Stimulated activated CD4-positive, alpha-beta T cell treated with anti-CD3 and anti-CD28 coated beads, TNF-alpha, amount 100 ng/mL, for 1 hour (primary cell): Measurements from ENCODE around the gene CDH4.

Source experiments
- DNase-seq, 3 donors: peaks; one replicate each; pipeline ENCODE4 v3.0.0-alpha.2; 2020; ENCODE audit warnings: low read depth in 3 of 3, low spot score in 1 of 3

CDH4 gene

DNA sequence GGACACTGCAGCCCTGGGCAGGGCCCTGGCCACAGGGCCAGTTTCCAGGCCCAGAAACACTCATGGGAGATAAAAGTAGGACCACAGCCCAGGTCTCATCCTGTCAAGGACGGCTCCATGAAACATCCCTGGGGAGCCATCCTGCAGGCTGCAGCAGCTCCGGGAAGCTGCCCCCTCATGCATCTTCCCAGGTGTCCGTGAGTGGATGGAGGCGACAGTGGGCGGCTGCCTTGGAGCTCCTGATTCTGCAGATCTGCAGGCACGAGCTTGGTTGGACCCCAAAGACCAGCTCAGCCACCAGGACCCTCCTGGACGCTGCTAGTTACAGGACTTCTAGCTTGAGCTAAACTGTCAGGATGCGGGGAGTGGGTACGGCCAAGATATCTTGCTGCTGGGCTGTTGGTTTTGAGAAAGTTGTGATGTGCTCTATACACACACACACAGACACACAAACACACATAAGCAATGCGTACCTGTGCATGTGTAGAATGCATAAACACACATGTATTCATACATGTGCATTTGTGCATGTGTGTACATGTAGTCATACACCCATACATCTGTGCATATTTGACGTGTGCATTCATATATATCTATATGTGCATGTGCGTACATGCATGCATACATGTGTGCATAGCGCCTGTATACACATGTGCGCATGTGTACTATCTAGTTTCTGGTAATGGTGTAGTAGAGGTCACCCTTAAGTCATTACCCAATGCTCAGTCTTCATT lies 515.9 kb downstream of the CDH4 start:
- no peak for DNase-seq

DNA sequence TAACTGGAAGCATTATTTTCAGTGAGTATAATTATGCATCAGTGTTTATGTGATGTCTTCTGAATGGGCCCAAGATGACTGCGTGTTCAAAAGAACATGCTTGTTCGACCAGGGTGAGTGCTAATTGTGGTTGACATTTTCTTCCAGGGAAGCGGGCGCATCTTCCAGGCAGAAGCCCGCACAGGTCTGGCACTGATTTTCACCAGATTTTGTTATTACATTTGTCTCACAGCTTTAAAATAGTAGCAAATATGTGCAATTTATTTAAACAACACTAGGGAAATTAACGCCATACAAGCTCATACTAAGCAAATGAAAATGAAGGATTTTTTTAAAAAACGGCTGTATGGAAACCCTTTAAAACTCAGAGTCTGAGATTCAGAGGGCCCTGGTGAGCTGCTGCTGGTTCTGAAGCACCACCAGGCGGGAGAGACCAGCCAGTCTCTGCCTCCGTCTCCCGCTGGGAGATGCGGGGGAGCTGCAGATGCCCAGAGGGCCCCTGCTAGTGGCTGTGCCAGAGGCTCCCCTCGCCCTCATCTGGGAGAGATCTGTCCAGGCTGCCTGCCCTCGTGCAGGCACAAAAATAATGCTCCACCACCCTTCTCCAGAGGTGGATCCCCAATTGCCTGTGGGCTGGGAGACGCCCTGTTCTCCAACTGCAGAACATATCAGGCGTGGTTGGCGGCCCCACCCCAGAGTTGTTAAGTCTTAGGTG lies 516.7 kb downstream of the CDH4 start:
- no peak for DNase-seq

GRCh38 chr20:61769286-61769832 lies 517.3 kb downstream of the CDH4 start:
- no peak for DNase-seq

- no peak for DNase-seq
Measured at GRCh38 chr20:61770113-61770585, 518.1 kb downstream of the CDH4 start.

DNA sequence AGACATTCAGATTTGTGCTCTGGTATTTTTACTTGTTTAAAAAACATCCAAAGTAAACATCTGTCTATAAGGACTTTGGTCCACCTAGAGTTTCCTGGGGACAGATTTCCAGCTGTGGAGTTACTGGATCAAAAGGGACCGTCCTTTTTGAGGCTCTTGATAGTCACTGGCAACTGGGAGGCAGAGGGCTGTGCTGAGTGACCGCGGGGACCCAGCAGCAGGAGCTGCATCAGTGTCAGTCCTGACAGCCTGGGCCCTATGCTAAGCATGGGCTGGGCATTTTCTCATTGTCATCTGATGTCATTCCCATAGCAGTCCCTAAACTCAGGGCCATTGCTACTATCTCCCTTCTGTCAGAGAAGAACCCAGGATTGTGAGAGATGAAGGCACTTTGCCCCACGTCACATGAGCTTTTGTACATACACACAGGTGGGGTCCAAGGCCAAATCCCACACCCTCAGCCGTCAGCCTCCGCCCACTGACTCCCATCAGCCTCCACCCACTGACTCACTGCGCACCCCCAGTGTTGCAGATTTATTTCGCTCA lies 519.8 kb downstream of the CDH4 start:
- DNase-seq = no peak

- DNase-seq = no peak
Measured at GRCh38 chr20:61772828-61773631, 521.0 kb downstream of the CDH4 start.

DNA sequence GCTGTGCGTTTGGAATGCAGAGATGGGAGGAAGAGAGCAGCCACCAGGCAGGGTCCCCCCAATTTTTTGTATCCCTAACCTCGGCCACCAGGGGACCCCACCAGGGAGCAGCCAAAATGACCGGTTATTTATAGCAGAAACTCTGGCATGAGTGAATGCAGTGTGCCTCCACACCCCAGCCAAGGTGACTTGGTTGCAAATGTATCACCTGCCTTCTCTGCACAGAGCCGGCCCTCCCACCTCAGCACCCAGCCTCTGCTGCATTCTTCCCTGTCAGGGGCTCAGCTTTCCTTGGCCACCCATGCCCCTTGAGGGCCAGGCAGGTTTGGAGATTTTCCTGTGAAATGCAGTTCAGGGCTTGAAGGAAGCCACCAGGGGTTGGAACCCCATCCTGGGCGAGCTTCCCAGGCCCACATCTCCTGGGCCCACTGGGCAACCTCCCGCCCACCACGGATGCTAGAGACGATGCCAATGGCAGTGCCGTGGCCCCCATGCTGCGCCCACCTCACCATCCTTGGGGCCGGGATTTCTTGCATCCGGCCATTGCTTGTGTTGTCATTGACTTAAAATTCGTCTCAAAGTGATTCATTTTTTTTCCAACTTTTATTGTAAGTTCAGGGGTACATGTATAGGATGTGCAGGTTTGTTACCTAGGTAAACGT lies 522.0 kb downstream of the CDH4 start:
- DNase-seq = no peak

DNA sequence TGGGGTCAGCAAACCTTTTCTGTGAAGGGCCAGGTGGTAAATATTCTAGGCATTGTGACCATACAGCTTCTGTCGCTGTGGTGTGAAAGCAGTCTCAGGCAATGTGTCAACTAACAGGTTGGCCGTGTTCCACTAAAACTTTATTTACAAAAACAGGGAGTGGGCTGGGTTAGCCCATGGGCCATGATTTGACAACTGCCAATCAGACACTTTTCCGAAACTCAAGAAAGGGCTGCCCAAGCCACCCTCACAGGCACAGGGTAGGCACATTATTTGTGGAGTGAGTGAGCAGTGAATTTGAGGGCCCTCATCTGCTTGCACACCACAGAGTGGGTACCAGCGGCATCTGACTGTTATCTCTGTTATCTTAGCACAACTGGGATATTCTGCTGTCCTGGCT lies 523.4 kb downstream of the CDH4 start:
- DNase-seq = no peak

- DNase-seq = no peak
Measured at GRCh38 chr20:61776491-61777075, 524.5 kb downstream of the CDH4 start.

DNA sequence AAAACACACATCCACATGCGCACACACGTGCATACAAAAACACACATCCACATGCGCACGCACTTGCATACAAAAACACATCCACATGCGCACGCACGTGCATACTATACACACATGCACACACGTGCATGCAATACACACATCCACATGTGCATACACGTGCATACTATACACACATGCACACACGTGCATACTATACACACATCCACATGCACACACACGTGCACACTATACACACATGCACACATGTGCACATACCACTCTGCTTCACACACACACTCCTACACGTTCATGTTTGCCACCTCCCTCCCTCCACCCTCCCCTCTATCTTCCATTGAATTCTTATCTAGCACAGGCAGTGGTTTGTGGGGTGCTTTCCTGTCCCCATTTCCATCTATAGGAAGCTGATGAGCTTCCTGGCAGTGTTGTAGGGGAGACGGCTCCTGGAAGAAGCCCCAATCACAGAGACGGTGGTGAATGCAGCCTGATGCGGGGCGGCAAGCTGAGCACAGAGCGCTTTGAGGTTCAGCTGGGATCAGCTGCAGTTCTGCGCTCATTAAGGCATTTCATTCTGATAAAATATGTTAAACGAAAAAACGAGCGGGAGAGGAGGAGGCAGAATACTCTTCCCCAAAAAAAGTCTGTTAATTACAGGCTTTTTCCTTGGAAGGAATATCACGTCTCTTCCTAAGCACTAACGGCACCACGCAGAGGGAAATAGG lies 525.9 kb downstream of the CDH4 start:
- DNase-seq = no peak

DNA sequence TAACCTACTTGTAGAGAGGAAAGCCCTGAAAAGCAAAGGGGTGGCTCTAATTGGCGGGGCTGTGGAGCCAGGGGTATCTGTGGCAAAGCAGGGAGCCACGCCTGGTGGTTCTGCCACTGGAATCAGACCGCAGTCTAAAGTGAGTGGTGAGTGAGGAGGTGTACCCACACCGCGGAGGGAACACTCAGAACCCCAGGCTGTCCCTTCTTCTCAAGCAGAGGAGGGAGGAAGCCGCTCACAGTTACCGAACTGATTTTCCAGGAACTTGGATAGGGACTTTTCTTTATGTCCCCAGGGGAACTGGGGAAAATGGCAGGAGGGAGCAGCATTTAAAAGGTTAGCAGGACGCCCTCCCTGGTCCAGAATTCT lies 526.4 kb downstream of the CDH4 start:
- DNase-seq = no peak

DNA sequence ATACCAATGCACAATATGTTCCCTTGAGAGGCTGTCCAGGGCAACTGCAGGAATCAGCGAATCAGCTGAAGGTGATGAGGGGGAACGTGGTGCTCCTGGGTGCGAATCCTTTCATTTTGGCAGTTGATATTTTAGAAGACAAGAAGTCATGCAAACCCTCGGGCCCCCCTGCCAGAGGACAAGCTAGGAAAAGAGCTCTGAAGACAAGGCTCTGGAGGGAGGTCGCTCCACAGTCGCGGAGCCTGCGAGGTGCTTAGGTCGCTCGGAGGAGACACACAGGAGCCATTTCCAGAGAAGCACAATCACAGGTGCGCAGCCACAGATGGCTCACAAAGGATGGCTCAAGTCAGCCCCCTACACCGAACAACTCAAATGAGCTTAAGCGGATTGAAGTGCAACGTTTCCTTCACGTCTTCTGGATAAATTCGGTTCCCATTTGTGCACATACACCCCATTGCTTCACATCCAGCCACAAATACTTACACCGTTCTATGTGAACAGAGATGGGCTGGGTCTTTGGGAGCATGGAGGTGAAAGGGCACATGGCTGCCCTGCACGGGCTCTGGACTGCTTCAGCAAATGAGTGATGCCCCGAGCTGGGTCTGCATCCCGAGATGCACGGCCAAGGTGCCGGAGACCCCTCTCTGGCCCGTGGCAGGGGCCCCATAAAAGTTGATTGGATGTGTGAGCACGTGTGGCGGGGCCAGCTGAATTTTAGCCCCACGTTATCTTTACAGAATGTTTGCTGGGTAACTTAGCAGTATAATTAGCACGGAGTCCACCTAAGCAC lies 527.3 kb downstream of the CDH4 start:
- no peak for DNase-seq

DNA sequence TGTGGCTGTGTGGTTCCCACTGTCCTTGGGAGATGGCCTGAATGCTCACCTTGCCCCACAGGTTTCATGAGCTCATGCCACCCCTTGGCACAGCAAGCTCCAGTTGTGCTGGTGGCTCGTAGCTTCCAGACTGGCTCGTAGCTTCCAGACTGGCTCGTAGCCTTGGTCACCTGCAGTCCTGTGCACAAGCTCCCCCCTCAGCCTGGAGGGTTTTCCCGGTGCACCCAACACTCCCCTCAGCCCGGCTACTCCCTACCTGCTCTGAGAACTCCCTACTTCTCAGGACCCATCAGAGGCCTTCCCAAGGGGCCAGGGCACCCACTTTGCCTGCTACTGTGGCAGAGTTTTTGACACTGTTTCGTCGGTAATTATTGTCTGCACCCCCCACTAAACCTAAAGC lies 528.0 kb downstream of the CDH4 start:
- DNase-seq = no peak

DNA sequence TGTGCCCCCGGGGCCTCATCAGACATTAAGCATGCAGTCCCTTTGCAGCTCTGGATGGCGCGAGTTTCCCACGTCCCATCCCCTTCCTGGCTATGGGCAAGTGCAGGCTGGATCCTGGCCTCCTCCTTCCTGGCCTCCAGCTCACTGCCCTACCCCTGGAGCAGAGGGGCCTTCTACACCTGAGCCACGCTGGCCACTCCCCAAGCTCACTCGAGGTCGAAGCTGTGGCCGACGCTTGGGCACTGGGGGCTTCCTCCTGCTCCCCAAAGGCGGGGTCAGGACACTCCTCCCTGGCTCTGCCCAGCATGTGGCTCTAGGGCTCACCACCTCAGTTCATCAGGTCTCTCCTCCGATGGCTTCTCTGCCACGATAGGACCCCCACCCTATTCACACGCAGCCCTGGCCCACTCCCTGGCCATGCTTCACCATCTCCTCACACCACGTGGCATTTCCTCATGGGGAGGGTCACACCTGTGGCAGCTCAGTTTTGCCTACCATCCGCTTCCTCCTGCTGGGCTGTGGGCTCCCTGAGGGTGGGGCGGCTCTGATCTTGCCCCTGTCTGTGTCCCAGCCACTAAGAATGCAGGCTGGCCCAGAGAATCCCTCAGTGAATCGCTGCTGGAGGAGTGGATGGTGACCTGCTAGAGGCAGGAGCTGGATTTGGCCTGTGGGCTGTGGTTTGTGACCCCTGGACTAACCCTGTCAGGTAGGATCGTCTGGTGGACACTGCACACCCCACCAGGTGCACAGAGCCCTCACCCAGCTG lies 532.9 kb downstream of the CDH4 start:
- no peak for DNase-seq

- no peak for DNase-seq
Measured at GRCh38 chr20:61785567-61785816, 533.4 kb downstream of the CDH4 start.

GRCh38 chr20:61786230-61786629 lies 534.2 kb downstream of the CDH4 start:
- no peak for DNase-seq

- no peak for DNase-seq
Measured at GRCh38 chr20:61788343-61788742, 536.3 kb downstream of the CDH4 start.

DNA sequence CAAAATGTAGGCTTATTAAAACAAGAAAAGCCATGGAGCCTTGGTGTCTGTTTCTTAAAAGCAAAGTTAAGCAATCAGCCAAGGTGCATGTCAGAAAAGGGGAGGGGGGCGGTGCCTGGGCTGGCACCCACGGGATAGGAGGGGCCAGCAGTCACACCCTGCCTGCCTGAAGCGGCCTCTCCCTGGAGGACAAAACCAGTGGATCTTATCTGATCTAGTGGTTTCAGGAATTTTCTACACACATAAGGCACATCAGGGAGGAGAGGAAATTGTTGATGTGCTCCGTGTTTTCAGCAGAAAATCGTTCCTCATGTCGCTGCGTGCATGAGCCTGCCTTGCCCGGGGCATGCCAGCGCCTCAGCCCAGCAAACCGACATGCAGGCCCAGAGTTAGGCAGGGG lies 537.3 kb downstream of the CDH4 start:
- DNase-seq = no peak
